Pancreas (tissue), 10 donors: ENCODE measurements around the gene PAQR5. TPM values are rescaled to one million over a fixed set of nuclear protein-coding genes. Genes with fewer than 3 reads are reported as not detected.
A peak's percentile ranks its signal among the peaks of the same experiment; 100 is the strongest.
"Not testable (repeated sequence)": the region's sequence is repeated elsewhere in the genome, so short reads cannot be mapped to it uniquely, and the experiment has no call there.

ENCODE experiments used
- ATAC-seq, 4 donors: fragments of 200-7000 bp; cut with Tn5 transposase; one replicate each; pipeline versions ENCODE4 v1.8.0 to v1.9.1; 2020; ENCODE audit warnings: mild to moderate bottlenecking in 4 of 4, moderate library complexity in 4 of 4
- DNase-seq, 6 donors: peaks; one replicate each; pipeline ENCODE4 v3.0.0-alpha.2; 2020
- FAIRE-seq: peaks from 2 replicates; lab custom pipeline; 2012; peaks lifted over from hg19 to GRCh38; lab: Jason Lieb, UNC
- H3K27ac ChIP-seq, 4 donors: fragments of 200-600 bp; sonication (generic); 1 replicate in 3 of 4; 2 replicates in 1 of 4; pipeline versions ENCODE4 v1.5.0 to v1.8.0; 2020
- H3K27me3 ChIP-seq, 4 donors: fragments of 200-600 bp; one replicate each; pipeline ENCODE4 v1.8.0; 2021
- H3K36me3 ChIP-seq, 3 donors: fragments of 200-600 bp; sonication (generic) in 1 of 3; one replicate each; pipeline versions ENCODE4 v1.5.0 to v1.8.0; 2020 to 2021
- H3K4me1 ChIP-seq, 3 donors: fragments of 200-600 bp; one replicate each; pipeline ENCODE4 v1.8.0; 2021
- H3K4me3 ChIP-seq, 4 donors: fragments of 200-600 bp; sonication (generic) in 2 of 4; one replicate each; pipeline versions ENCODE4 v1.5.0 to v1.8.0; 2020 to 2021
- H3K9me3 ChIP-seq, 4 donors: fragments of 200-600 bp; one replicate each; pipeline ENCODE4 v1.8.0; 2021
- WGBS, 2 donors: extraction: QIAGEN DNeasy Blood & Tissue Kit; methylation state at CpG; one replicate each; pipeline ENCODE4 v1.1.7; 2013; 5-methylcytosine and 5-hydroxymethylcytosine counted together
- intact Hi-C, 3 donors: fragments of 100-400 bp; cut with DNase I; formaldehyde crosslinking; loops; one replicate each; pipeline versions ENCODE4 v1.11.1 to v1.14.2; 2022
- polyA plus RNA-seq, 2 donors: library from polyadenylated mRNA; stranded (reverse); fragments of 200-250 nt; gene quantifications; one replicate each; pipeline ENCODE4 v1.2.3, GENCODE V29; 2013
- total RNA-seq, 6 donors: library from RNA; stranded (reverse); fragmentation: NEBNext Ultra II Directional in 4 of 6; extraction: Animal tissue kit (Norgen Biotek cat#: 25700) in 4 of 6; gene quantifications; one replicate each; pipeline versions ENCODE4 v1.2.1 to v1.2.4, GENCODE V29; 2021 to 2023
- TF ChIP-seq, protein P1 (sequence below), 4 donors: fragments of 200-600 bp; sonication (generic) in 3 of 4; IDR thresholded peaks; one replicate each; pipeline versions ENCODE4 v1.5.0 to v1.8.0; 2021; ENCODE audit warnings: antibody characterized with exemption in 4 of 4
- donor health status: healthy with polysubstance abuse.
- donor health status: DM: no; HTN: no; CAD: no; lungs with moderate emphysema.
- donor health status: DM: no; HTN: no; CAD: no.
- donor health status: control.
- donor health status: control.
- donor health status: Bipolar disorder and iron deficiency.
- donor health status: DM: yes; HTN: yes; CAD: no.
- donor health status: DM: no; HTN: no; CAD: no.
- donor health status: DM: no; HTN: no; CAD: no.
- donor health status: DM: yes; HTN: yes; CAD: no.

The PAQR5 gene
- total and polyA plus RNA-seq, 8 donors: 5.2 to 9.4 (median 6.2) TPM

DNA sequence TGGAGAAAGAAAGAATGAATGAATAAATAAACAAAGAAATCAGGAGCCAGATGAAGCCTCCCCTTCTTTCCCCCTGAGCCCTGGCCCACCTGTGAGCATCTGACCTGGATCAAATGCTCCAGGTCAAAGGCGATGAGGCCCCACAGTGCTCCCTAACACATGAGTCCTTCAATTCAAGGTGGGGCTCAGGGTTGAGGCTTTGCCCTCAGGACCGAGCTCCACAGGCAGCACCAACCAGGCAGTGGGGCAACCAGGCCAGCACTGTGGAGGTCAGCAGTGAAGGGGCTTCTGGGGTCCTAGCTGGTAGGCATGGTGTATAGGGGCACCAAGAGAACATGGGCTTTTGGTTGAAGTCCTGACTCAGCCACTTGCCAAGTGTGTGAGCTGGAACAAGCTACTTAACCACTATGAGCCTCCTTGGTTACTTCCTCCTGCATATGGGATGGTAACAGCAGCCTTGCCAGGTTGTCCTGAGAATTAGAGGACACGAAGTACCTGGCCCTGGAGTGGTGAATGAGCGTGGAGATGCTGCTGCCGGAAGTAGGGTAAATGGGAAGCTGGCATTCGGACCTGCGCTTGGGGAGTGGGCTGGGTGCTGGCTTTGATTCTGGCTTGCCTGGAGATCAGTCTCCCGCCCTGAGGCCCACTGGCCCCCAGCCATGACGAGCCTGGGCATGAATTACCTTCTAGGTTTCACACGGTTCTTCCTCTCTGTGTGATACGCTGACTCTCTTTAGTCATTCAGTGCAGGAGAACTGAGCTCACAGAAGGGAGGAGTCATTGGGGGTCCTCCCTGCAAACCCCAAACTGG, 10.0 kb upstream of the PAQR5 start:
- peak in 3 of 4 donors; percentile 12 to 21 (median 13) for ATAC-seq

DNA sequence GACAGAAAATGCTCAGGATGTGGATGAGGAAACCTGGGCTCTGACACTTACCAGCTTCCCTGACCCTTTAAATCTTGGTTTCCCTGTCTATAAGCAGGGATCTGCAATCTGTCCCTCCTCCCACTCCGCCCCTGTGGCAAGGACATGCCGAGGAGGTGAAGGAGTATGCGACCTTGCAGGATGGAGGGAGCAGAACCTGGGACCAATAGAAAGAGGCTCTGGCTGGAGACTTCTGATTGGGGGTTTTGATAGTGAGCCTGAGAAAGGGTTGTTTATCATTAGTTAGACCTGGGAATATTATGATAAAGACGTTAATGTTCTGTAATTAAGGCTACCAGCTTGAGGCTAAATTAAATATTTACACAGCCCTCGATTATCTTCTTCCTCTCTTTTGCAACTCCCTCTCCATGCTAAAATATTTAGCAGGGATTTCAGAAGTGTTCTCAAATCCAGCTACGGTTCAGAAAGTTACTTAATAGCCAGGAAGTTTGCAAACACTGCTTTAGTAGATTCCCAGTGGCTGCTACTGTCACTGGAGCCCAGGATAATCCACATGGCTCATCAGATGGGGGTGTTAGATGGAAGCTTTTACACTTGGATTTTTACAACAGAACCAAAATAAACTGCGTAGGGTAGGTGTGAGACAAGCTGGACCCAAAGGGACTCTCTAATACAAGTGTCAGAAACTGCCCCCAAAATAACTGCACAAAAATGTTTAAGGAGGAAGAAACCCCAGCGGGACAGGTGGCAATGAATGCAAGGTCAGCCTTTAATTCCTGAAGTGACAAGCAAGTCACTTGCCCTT, 9.2 kb upstream of the PAQR5 start:
- H3K27me3 ChIP-seq: no peaks in the 10 kb centered on the region
- FAIRE-seq: no peak
- WGBS, 2 donors: 22% methylated on average over 8 of the region's 8 CpGs
- H3K27ac ChIP-seq: peak overlapping the region in 2 of 4 donors; percentile 23 to 37
- peak in 3 of 4 donors; percentile 23 to 62 (median 48) for ATAC-seq
- TF ChIP-seq, protein P1, sequence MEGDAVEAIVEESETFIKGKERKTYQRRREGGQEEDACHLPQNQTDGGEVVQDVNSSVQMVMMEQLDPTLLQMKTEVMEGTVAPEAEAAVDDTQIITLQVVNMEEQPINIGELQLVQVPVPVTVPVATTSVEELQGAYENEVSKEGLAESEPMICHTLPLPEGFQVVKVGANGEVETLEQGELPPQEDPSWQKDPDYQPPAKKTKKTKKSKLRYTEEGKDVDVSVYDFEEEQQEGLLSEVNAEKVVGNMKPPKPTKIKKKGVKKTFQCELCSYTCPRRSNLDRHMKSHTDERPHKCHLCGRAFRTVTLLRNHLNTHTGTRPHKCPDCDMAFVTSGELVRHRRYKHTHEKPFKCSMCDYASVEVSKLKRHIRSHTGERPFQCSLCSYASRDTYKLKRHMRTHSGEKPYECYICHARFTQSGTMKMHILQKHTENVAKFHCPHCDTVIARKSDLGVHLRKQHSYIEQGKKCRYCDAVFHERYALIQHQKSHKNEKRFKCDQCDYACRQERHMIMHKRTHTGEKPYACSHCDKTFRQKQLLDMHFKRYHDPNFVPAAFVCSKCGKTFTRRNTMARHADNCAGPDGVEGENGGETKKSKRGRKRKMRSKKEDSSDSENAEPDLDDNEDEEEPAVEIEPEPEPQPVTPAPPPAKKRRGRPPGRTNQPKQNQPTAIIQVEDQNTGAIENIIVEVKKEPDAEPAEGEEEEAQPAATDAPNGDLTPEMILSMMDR (IDR thresholded peaks at IDR 0.05): no peak
- no peak for DNase-seq
- no peaks in the 10 kb centered on the region for H3K9me3 ChIP-seq
- H3K4me1 ChIP-seq: peaks cover 0 to 5% (median 0%) of the 10 kb centered on the region in 3 donors
- no peak overlapping the region for H3K4me3 ChIP-seq
- intact Hi-C loops: no loop called here
- no peaks in the 10 kb centered on the region for H3K36me3 ChIP-seq

More for the DNA sequence above, 10.0 kb upstream of the PAQR5 start:
- no peak overlapping the region for H3K4me3 ChIP-seq
- WGBS, 2 donors: 70 to 82% methylated on average over 11 of the region's 11 CpGs
- no peaks in the 10 kb centered on the region for H3K36me3 ChIP-seq
- DNase-seq (no peak), FAIRE-seq (no peak)
- H3K4me1 ChIP-seq: peaks cover 0 to 5% (median 0%) of the 10 kb centered on the region in 3 donors
- peak overlapping the region in 2 of 4 donors; percentile 23 to 37 for H3K27ac ChIP-seq
- TF ChIP-seq, protein P1 (IDR thresholded peaks at IDR 0.05): no peak
- no peaks in the 10 kb centered on the region for H3K27me3 ChIP-seq
- intact Hi-C loops: no loop called here
- H3K9me3 ChIP-seq: no peaks in the 10 kb centered on the region

DNA sequence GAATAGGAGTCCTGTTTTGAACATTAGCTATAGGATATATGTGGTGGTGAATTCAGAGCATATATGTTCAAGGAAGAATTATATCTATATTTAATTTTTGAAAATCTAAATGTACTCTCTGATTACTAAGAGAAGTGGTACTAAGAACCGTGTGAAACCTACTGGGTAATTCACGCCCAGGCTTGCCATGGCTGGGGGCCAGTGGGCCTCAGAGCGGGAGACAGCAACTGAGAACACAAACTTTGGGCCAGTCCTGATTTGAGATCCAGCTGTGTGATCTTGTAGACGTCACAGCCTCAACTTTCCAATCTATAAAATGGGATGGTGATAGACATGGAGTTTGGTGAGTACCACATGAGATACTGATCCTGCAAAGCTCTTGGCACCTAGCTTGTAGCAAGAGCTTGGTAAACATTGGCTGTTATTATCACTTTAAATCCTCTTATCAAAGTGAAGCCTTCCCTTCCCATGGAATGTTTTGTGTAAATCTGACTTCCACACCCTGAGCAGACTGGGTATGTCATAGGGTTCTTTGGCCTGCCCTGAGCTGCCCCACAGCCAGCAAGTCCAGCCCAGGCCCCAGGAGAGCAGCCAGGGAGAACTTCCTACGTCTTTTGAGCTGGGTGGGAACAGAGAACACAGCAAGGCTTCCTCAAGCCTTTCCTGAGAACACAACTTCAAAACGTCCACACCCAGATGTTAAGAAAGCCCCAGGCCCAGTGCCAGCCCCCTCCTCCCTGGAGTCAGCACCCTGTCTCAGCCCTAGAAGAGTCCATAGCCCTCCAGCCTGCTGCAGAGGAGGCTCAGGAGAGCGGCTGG, 8.2 kb upstream of the PAQR5 start:
- TF ChIP-seq, protein P1 (IDR thresholded peaks at IDR 0.05): no peak
- Histone ChIP-seq H3K4me1 (peaks cover 0 to 5% (median 0%) of the 10 kb centered on the region in 3 donors), H3K27ac (no peak overlapping the region), H3K9me3 (no peaks in the 10 kb centered on the region), H3K4me3 (no peak overlapping the region), H3K27me3 (no peaks in the 10 kb centered on the region), H3K36me3 (no peaks in the 10 kb centered on the region)
- 67 to 72% methylated on average over 7 of the region's 7 CpGs for WGBS, 2 donors
- peak in 1 of 4 donors; percentile 14 for ATAC-seq
- DNase-seq: no peak
- intact Hi-C loops: no loop called here
- no peak for FAIRE-seq

DNA sequence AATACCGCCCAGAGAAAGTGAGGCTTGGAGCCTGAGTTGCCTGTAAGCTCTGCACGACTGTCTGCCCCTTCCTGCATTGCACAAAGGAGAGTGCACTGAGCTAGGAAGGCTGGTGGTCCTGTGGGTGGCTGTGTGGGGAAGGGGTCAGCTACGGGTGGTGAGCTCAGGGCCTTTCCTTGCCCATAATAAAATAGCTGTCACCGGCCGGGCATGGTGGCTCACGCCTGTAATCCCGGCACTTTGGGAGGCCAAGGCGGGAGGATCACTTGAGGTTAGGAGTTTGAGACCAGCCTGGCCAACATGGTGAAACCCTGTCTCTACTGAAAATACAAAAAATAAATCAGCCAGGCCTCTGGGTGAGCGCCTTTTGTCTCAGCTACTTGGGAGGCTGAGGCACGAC, 7.1 kb upstream of the PAQR5 start:
- H3K27me3 ChIP-seq, intact Hi-C loops, FAIRE-seq, H3K36me3 ChIP-seq, H3K4me1 ChIP-seq, H3K27ac ChIP-seq, H3K9me3 ChIP-seq, DNase-seq, ATAC-seq, H3K4me3 ChIP-seq: not testable (repeated sequence)
- WGBS, 2 donors: 86 to 92% methylated on average over 10 of the region's 10 CpGs
